SK-N-SH treated with all-trans-retinoic acid at 6 μM for 48 hours (cell line): ENCODE measurements around the gene CMIP.

Experiments
- ARNTL ChIP-seq: fragments of 450-650 bp; formaldehyde crosslinking; IDR thresholded peaks from 2 replicates; pipeline ENCODE4 v1.5.0; 2020; ENCODE audit warnings: low read depth, mild to moderate bottlenecking, moderate library complexity, borderline replicate concordance
- CREB5 ChIP-seq: fragments of 250-450 bp; sonication (Bioruptor Pico); IDR thresholded peaks from 2 replicates; pipeline ENCODE4 v1.5.1; 2020; ENCODE audit warnings: low read depth, mild to moderate bottlenecking, moderate library complexity
- CSDC2 ChIP-seq: fragments of 250-450 bp; sonication (Bioruptor Pico); IDR thresholded peaks from 2 replicates; pipeline ENCODE4 v1.5.0; 2020; ENCODE audit warnings: mild to moderate bottlenecking, moderate library complexity
- GLIS3 ChIP-seq: fragments of 250-450 bp; sonication (Bioruptor Pico); IDR thresholded peaks from 2 replicates; pipeline ENCODE4 v1.5.0; 2020; ENCODE audit warnings: mild to moderate bottlenecking, moderate library complexity
- PATZ1 ChIP-seq: fragments of 250-450 bp; sonication (Bioruptor Pico); IDR thresholded peaks from 2 replicates; pipeline ENCODE4 v1.8.0; 2020; ENCODE audit warnings: mild to moderate bottlenecking, moderate library complexity, borderline replicate concordance
- POU6F1 ChIP-seq: fragments of 250-450 bp; sonication (Bioruptor Pico); IDR thresholded peaks from 2 replicates; pipeline ENCODE4 v1.8.0; 2021; ENCODE audit warnings: low read depth, mild to moderate bottlenecking, moderate library complexity, borderline replicate concordance
- PPARA ChIP-seq: fragments of 250-450 bp; sonication (Bioruptor Pico); IDR thresholded peaks from 2 replicates; pipeline ENCODE4 v1.5.0; 2020; ENCODE audit warnings: mild to moderate bottlenecking, borderline replicate concordance
- RARB ChIP-seq: fragments of 250-450 bp; sonication (Bioruptor Pico); IDR thresholded peaks from 2 replicates; pipeline ENCODE4 v1.8.0; 2021; ENCODE audit warnings: mild to moderate bottlenecking, moderate library complexity
- SNAI2 ChIP-seq: fragments of 250-450 bp; sonication (Bioruptor Pico); IDR thresholded peaks from 2 replicates; pipeline ENCODE4 v1.5.0; 2020; ENCODE audit warnings: mild to moderate bottlenecking, moderate library complexity
- TOX ChIP-seq: fragments of 250-450 bp; sonication (Bioruptor Pico); IDR thresholded peaks from 2 replicates; pipeline ENCODE4 v1.8.0; 2021; ENCODE audit warnings: mild to moderate bottlenecking, moderate library complexity, borderline replicate concordance
- TSHZ2 ChIP-seq: fragments of 250-450 bp; sonication (Bioruptor Pico); IDR thresholded peaks from 2 replicates; pipeline ENCODE4 v1.5.0; 2020; ENCODE audit warnings: mild to moderate bottlenecking, moderate library complexity
- ZFP3 ChIP-seq: fragments of 250-450 bp; sonication (Bioruptor Pico); IDR thresholded peaks from 2 replicates; pipeline ENCODE4 v1.5.0; 2020; ENCODE audit warnings: mild to moderate bottlenecking, moderate library complexity

- TF ChIP-seq PPARA (CRISPR knock-in tag) (no peak), ZFP3 (no peak), RARB (no peak), GLIS3 (no peak), SNAI2 (CRISPR knock-in tag) (no peak), POU6F1 (no peak), PATZ1 (no peak), TOX (CRISPR knock-in tag) (no peak), CREB5 (CRISPR knock-in tag) (no peak), TSHZ2 (CRISPR knock-in tag) (no peak), CSDC2 (CRISPR knock-in tag) (no peak), ARNTL (CRISPR knock-in tag) (no peak)
These were observed 15.5 kb downstream of the CMIP start for GRCh38 chr16:81460075-81460474.
